Right lung (tissue), 5 donors: ENCODE results near the gene ZDHHC5. TPM values are rescaled to one million over a fixed set of nuclear protein-coding genes. Genes with fewer than 3 reads are reported as not detected.
"Not testable (repeated sequence)": the region's sequence is repeated elsewhere in the genome, so short reads cannot be mapped to it uniquely, and the experiment has no call there.

ENCODE experiments used
- DNase-seq, 2 donors: peaks; one replicate each; pipeline ENCODE4 v3.0.0-alpha.2; 2013
- polyA plus RNA-seq, 5 donors: library from polyadenylated mRNA; unstranded; fragments of 120-200 nt; gene quantifications; one replicate each; pipeline versions ENCODE4 v1.2.1 to v1.2.3, GENCODE V29; 2013; ENCODE audit warnings: inconsistent platforms in 1 of 5, low replicate concordance in 1 of 5; ENCODE audit not compliant: insufficient read length in 5 of 5, insufficient read depth in 1 of 5

ZDHHC5 gene
- polyA plus RNA-seq, 5 donors: 38.9 to 44.5 (median 39.2) TPM

GRCh38 chr11:57659669-57660068, 8.2 kb upstream of the ZDHHC5 start:
- no peak for DNase-seq

DNA sequence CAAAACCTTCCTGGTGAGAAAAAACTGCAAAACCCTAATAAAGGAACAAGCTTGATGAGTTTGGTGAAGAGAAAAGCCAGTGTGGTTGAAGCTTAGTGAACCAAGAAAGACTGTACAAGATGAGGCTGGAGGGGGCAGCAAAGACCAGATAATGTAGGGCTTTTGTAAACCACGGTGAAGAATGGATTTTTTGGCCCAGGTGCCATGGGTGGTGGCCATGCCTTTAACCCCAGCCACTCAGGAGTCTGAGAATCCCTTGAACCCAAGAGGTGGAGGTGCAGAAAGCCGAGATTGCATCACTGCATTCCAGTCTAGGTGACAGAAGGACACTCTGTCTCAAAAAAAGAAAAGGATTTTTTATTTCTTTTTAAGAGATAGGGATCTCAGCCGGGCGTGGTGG, 5.0 kb upstream of the ZDHHC5 start:
- DNase-seq: no peak

GRCh38 chr11:57663975-57664374, 3.9 kb upstream of the ZDHHC5 start:
- no peak for DNase-seq

DNA sequence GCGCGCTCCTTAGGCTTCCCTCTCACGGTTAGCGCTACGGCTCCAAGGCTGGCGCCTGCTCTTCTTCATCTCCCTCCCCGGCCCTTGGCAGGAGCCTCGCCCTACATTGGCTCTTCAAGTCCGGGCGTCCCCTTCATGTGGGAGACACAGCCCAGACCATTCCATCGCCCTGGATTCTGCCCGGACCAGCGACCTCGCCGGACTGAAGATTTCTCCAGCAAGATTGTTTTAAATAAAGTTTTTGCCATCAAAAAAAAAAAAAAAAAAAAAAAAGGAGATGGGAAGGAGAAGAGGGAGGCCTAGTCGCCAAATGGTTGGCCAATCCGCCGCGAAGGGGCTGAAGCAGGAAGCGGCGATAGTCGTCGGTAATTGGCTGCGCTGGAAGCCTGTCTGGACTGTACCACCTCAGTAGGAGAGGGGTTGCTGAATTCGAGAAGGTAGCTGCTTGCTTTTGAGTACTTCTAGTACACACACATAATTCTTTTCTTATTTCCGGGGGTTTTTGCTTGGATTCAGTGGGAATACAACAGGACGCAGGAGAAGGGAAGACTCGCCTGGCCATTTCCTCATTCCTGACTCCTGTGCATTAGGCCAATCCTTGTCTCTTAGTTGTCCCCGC, 688 bp upstream of the ZDHHC5 start:
- DNase-seq: peak; percentile 98 to 100

DNA sequence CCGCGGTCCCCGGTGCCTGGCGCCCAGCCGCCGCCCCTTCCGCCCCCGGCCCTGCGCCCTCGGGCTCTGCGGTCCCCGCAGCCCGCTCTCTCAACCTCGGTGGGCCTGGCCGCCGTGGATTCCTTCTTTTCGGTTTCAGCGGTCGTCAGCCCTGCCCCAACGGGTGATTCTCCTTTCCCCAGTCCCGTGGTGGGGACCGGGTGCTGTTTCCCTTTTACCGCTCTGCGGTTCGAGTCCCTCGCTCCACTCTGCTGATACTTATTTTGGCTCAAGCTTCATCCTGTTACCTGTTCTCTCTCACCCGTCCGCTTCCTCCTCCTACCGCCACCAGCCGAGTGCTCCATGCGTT, 494 bp downstream of the ZDHHC5 start:
- DNase-seq: no peak

DNA sequence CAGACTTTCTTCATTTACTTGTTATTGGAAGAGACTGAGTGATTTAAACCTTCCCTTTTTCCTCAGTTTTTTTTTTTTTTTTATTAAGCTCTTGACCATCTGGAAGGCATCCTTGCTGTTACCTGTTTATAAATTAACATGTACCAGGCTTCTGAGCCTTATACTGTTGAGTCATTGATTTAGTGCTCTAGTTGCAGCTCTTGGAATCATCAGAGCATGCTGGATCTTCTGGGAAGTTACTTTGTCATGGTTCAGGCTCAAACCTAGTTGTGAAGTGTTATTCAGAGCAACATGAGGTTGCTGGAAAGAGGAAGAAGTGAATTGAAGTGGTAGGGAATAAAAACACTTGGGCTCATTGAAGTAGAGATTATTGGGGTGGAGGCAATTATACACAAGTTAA, 6.3 kb downstream of the ZDHHC5 start:
- no peak for DNase-seq

GRCh38 chr11:57675176-57675941, 7.4 kb downstream of the ZDHHC5 start:
- DNase-seq: no peak

- DNase-seq: no peak
Measured at GRCh38 chr11:57679396-57679795, 11.5 kb downstream of the ZDHHC5 start.

DNA sequence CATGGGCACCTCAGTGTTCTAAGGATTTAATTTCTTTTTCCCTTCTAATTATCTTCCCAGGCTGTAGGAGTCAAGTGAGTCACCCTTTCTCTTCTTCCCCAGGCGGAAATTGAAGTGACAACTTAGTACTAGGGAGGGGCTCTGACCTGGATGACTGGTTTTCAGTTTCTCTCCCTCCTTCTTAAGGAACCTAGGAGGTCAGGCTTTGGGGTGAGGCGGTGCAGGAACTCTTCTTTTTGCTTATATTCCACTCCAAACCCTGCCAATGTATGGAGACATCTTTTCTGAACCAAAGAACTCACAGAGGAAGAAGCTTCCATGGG, 12.6 kb downstream of the ZDHHC5 start:
- DNase-seq: no peak

- DNase-seq: no peak
Measured at GRCh38 chr11:57681168-57681567, 13.3 kb downstream of the ZDHHC5 start.

GRCh38 chr11:57690474-57690873, 22.6 kb downstream of the ZDHHC5 start:
- not testable (repeated sequence) for DNase-seq

- DNase-seq: no peak
Measured at GRCh38 chr11:57698843-57699365, 31.0 kb downstream of the ZDHHC5 start.

DNA sequence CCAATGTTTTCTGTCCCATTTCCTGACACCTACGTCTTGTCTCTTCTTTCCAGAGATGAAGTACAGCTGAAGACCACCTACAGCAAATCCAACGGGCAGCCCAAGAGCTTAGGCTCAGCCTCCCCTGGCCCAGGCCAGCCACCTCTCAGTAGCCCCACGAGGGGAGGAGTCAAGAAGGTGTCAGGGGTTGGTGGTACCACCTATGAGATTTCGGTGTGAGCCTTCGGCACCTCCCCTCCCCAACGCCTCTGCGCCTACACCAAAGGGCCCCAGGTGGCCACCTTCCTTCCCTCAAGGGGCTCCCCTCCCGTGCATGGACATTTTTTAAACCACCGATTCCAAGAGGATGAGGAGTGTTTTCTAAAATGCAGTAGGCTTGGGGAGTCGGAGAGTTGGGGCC, 31.9 kb downstream of the ZDHHC5 start:
- no peak for DNase-seq

DNA sequence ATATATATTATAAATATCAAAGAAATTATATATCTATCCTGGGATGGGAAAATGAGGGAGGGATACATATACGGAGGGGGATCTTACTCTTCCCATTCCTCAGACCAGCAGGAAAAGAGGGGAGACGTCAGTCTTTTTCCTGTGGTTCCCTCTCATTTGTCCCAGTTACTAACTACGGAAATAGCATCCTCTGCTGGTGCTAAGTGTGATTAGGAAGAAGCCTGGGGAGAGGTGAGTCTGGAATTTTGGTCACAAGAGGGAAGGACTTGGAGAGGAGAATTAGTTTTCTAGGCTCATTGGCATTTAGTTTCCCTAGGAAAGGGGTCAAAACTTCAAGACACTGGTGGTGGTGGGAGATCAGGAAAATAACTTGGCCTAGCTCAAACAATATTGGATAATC, 32.5 kb downstream of the ZDHHC5 start:
- no peak for DNase-seq

- no peak for DNase-seq
Measured at GRCh38 chr11:57703341-57703740, 35.4 kb downstream of the ZDHHC5 start.

DNA sequence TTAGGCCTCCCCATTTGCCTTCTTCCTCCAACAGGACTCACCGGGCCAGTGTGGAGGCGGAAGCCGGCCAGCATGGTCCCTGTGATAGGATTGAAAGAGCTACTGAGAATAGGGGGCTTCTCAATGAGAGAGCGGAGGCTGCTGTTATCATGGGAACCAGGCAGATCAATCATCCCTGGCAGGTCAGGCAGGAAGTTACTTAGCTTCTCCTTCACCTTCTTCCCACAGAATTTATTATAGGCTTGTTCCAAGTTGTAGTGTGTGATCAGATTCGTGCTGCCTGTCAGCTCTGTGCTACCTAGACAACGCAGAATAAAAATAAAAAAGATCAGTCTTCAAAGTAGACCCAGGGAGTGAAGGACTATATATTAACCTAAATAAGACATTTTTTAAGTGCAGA, 37.0 kb downstream of the ZDHHC5 start:
- no peak for DNase-seq

- DNase-seq: not testable (repeated sequence)
Measured at GRCh38 chr11:57705432-57705831, 37.5 kb downstream of the ZDHHC5 start.

GRCh38 chr11:57709802-57710367, 42.0 kb downstream of the ZDHHC5 start:
- no peak for DNase-seq

DNA sequence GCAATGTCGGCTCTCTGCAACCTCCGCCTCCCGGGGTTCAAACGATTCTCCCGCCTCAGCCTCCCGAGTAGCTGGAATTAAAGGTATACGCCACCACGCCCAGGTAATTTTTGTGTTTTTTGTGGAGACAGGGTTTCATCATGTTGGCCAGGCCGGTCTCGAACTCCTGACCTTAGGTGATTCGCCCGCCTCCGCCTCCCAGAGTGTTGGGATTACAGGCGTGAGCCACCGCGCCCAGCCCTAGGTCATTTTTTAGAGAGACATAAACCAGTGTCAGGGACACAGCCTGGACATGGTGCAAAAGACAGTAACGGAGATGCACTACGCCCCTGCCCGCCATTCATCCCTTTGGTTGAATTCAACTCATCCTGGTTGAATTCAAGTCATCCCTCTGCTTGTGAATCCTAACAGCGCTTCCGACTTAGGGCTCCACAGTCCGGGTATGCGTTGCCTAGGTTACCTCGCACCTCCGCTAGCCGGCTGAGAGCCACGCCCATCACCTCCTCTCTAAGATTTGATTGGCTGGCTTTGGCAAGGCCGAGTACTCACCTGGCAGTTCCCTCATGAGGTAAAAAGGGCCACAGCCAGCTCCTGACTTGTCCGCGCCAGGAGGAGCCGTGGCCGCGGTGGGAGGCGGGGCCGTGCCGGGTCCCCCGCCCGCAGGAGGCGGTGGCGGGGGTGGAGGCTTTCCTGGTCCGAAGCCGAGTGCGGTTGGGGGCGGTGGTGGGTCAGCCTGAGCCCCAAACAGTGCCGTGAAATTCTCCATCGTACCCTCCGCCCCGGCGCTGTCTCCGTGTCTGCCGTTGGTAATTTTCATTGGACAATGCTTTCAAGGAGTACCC, 43.7 kb downstream of the ZDHHC5 start, which contains the start of gene MED19:
Gene MED19, minus strand, starts transcription at position 802 of the 842 bp plus-strand sequence. Its CDS starts 36 bp downstream, at position 766.
- peak in 1 of 2 donors; percentile 68 for DNase-seq

- peak; percentile 94 to 96 for DNase-seq
Measured at GRCh38 chr11:57712256-57713150, 44.6 kb downstream of the ZDHHC5 start, which contains the start of gene TMX2. TSS of gene TMX2 (plus strand) at chr11:57712593. CDS start at chr11:57712619, 26 bp downstream.

DNA sequence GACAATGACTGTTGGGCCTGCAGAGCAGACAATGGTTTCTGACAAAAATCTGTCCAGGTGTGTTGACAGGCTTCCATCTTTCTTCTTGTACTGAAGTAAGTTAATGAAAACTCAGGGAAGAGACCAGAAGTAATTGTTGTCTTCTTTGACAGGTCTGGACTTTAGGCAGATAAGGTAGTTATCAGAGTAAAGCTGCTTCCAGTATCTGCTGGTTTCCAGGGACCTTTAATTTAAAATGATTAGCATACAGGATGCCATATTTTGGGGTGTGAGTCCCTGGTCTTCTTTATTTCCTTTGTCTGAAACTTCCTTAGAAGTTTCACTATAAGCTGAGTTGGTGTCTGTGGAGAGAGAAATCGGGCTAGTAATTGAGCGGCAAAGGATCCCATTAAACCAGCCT, 45.9 kb downstream of the ZDHHC5 start:
- DNase-seq: no peak
